SH-SY5Y (cell line): ENCODE measurements around the gene KRT26.

ENCODE experiments used
- GATA2 ChIP-seq: IDR thresholded peaks from 2 replicates; pipeline ENCODE4 v1.6.1; 2011; ENCODE audit warnings: mild to moderate bottlenecking, low read depth, low read length
- GATA3 ChIP-seq: IDR thresholded peaks from 2 replicates; pipeline ENCODE4 v1.6.1; 2011; ENCODE audit warnings: low read depth, mild to moderate bottlenecking, low read length, moderate library complexity

Gene KRT26

GRCh38 chr17:40777459-40777858 lies 5.5 kb upstream of the KRT26 start:
- TF ChIP-seq GATA2 (no peak), GATA3 (no peak)

GRCh38 chr17:40775945-40776344 lies 3.9 kb upstream of the KRT26 start:
- TF ChIP-seq GATA2, result no peak
- TF ChIP-seq GATA3, result no peak

GRCh38 chr17:40765657-40766056 lies 6.3 kb downstream of the KRT26 start:
- TF ChIP-seq GATA2 (no peak), GATA3 (no peak)

GRCh38 chr17:40763752-40764151 lies 8.2 kb downstream of the KRT26 start:
- TF ChIP-seq GATA2 (no peak), GATA3 (no peak)

GRCh38 chr17:40760105-40761016 lies 11.6 kb downstream of the KRT26 start:
- TF ChIP-seq GATA3, result no peak
- TF ChIP-seq GATA2, result no peak

- no peak for TF ChIP-seq GATA3
- no peak for TF ChIP-seq GATA2
Observed at GRCh38 chr17:40755231-40755630, 16.8 kb downstream of the KRT26 start, which contains the start of gene KRT25. TSS of gene KRT25 (minus strand) at chr17:40755331. CDS start at chr17:40755271, 60 bp downstream.

GRCh38 chr17:40753804-40754203 lies 18.2 kb downstream of the KRT26 start:
- TF ChIP-seq GATA2, result no peak
- no peak for TF ChIP-seq GATA3

GRCh38 chr17:40751065-40751464 lies 20.9 kb downstream of the KRT26 start:
- TF ChIP-seq GATA2, result no peak
- no peak for TF ChIP-seq GATA3

GRCh38 chr17:40750391-40750790 lies 21.6 kb downstream of the KRT26 start:
- TF ChIP-seq GATA2 (no peak), GATA3 (no peak)

GRCh38 chr17:40738553-40738952 lies 33.4 kb downstream of the KRT26 start:
- TF ChIP-seq GATA2 (no peak), GATA3 (no peak)

GRCh38 chr17:40735016-40735415 lies 37.0 kb downstream of the KRT26 start:
- no peak for TF ChIP-seq GATA3
- no peak for TF ChIP-seq GATA2

GRCh38 chr17:40734018-40734417 lies 38.0 kb downstream of the KRT26 start:
- no peak for TF ChIP-seq GATA3
- TF ChIP-seq GATA2, result no peak

- TF ChIP-seq GATA3 (no peak), GATA2 (no peak)
Observed at GRCh38 chr17:40730970-40731369, 41.0 kb downstream of the KRT26 start.

GRCh38 chr17:40727447-40728231 lies 44.4 kb downstream of the KRT26 start:
- no peak for TF ChIP-seq GATA2
- TF ChIP-seq GATA3, result no peak
